GM15510 (cell line): ENCODE data around the gene ASPRV1.

Experiments
- POLR2A ChIP-seq: IDR thresholded peaks from 3 replicates; pipeline ENCODE4 v1.6.1; 2011; ENCODE audit warnings: borderline replicate concordance; ENCODE audit not compliant: insufficient read length; ENCODE audit errors: extremely low read depth

The ASPRV1 gene

GRCh38 chr2:69961496-69961895 lies at the start of gene ASPRV1:
TSS of gene ASPRV1 (minus strand) at chr2:69961631. CDS start at chr2:69961436, 195 bp downstream.
- TF ChIP-seq POLR2A, result no peak

GRCh38 chr2:70010576-70011111 lies 49.2 kb upstream of the ASPRV1 start:
- no peak for TF ChIP-seq POLR2A

GRCh38 chr2:70009762-70010575 lies 48.5 kb upstream of the ASPRV1 start:
- no peak for TF ChIP-seq POLR2A

DNA sequence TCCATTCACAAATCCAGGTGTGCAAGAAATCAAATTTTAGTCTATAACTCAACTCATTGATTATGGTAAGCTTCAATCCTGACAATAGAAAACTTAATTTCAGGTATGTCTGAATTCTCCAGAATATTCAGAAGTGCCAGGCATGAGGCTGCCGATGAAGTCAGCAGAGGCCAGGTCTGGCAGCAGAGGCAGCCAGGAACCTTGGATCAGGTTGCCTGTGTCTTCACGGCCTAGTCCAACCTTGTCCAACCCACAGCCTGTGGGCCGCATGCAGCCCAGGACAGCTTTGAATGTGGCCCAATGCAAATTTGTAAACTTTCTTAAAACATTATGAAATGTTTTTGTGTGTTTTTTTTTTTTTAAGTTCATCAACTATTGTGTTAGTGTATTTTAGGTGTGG lies 46.9 kb upstream of the ASPRV1 start:
- TF ChIP-seq POLR2A, result no peak

DNA sequence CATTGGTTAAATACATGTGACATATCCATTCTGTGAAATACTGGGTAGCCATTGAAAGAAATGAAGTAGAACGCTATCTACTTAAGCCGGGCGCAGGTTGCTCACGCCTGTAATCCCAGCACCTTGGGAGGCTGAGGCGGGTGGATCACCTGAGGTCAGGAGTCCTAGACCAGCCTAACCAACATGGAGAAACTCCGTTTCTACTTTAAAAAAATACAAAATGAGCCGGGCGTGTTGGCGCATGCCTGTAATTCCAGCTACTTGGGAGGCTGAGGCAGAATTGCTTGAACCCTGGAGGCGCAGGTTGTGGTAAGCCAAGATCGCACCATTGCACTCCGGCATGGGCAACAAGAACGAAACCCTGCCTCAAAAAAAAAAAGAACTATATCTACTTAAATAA lies 45.7 kb upstream of the ASPRV1 start:
- TF ChIP-seq POLR2A, result no peak

GRCh38 chr2:70006447-70006784 lies 45.0 kb upstream of the ASPRV1 start:
- no peak for TF ChIP-seq POLR2A

GRCh38 chr2:70005752-70006446 lies 44.5 kb upstream of the ASPRV1 start:
- TF ChIP-seq POLR2A, result no peak

DNA sequence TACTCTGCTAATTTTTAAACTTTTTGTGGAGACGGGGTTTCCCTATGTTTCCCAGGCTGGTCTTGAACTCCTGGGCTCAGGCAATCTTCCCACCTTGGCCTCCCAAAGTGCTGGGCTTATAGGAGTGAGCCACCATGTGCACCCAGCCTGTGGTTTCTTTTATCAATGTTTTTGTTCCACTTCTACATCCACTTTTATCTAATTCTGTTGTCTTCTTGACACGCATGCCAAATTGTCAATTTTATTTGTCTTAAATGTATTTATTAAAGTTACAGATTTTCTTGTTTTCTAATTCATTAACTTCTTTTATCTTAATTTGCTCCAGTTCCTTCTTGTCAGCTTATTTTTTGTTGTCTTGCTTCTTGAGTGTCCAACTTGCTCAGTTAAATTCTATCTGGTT lies 43.8 kb upstream of the ASPRV1 start:
- no peak for TF ChIP-seq POLR2A

DNA sequence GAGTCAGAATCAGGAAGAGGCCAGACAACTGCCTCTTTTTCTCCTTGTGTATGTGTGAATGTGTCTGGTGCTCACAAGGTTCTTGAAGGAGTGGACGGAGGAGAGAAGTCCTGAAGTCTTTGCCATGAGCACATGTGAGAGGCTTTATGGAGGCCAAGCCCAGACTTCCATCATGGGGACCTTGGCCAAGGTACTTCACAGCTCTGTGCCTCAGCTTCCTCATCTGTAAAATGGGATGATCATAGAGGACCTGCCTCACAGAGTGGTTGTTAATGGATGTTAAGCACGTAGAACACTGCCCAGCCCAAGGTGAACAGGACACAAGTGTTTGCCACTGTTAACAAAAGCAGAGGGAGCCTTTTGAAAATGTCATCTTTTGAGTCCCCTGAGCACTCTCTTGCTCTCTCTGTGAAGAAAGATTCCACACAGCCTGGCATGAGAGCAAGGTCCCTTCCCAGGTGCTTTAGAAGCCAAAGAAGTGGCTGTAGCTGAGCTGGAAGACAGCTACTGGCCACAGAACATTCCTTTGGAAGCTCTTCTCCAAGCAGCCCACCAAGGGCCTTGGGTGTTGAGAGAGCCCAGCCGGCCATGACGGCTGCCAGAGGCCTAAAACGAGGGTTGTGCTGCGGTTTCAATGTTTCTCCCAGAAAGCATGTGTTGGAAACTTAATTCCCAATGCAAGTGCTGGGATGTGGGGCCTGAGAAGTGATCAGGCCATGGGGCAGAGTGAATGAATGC lies 41.8 kb upstream of the ASPRV1 start:
- TF ChIP-seq POLR2A, result no peak

- TF ChIP-seq POLR2A, result no peak
These were observed 40.9 kb upstream of the ASPRV1 start for GRCh38 chr2:70002241-70002899.

DNA sequence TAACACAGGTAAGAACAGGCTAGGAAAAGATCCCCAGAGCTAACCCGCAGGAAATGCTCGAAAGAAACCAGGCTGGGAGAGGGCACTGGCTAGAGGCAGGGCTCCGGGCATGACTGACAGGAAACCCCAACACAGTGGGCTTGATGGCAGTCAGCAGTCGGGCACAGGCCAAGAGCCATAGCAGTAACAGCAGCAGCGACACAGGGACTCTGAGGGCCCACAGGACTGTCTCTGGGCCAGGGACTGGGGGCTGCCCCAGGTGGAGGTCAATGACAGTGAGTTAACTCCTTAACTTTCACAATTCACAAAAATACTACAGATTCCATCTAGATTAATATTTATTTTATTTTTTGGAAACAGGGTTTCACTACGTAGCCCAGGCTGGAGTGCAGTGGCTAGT lies 37.3 kb upstream of the ASPRV1 start:
- TF ChIP-seq POLR2A, result no peak

DNA sequence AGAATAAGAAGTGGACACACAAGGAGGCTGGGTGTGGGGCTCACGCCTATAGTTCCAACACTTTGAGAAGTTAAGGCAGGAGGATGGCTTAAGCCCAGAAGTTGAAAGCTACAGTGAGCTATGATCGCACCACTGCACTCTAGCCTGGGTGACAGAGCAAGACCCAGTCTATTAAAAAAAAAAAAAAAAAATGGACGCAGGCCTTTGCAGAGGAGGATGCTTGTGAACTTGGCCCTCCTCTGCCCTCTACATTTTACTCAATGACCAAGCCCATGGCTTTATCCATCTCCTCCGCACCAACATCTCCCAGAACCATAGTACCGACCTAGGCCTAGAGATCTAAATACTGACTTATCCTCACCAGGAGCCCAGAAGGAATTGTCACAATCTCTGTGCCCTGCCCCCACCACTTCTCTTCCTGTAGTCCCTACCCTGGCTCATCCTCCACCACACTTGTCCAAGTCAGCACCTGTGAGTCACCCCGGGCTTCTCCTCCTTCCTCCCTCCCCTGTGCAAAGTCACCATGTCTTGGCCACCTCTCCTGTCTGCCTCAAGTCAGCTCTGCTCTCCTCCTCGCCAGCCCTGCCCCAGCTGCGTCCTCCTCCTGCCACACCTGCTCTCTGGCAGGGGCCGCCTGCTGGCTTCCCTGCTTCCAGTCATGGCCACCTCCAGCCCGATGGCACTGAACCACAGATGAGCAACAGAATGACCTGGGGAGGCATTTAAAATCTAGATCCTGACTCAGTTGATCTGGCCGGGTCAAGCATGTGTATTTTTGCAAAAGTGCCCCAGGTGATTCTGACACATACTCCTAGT lies 35.8 kb upstream of the ASPRV1 start:
- no peak for TF ChIP-seq POLR2A

DNA sequence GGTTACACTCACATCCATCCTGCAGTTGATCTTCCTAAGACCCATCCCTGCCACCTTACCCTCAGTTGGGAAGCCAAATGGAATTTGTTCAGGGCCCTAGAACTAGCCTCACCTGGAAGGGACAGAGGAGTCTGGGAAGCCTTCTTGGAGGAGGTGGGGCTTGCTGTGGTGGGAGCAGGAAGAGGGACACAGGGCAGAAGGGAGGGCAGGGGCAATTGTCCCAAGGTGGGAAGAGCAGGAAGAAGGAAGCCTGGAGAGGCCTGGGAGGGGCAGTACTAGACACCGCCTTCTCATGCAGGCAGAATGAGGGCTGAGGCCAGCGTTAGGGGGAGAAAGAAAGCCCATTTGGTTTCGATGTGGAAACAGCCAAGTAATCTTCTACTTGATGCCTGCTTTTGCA lies 34.1 kb upstream of the ASPRV1 start:
- TF ChIP-seq POLR2A, result no peak

DNA sequence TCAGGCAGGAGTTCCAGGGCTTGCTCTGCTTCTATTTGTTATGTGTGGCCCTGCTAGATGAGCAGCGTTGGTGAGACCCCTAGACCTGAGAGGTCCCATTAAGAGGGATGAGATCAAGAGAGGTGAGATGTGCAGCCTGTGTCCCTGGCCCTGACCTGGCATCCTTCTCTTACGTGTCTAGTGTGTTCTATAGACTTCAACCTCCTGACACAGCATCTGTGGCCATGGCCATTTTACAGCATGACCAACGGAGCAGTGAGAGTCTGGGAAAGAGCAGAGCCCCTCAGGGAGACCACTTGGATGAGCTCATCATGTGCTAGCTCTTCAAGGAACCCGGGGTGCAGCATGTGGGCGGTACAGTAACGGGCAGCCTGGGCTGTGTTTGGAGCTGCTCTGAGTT lies 32.7 kb upstream of the ASPRV1 start:
- no peak for TF ChIP-seq POLR2A
